Measurements from ENCODE around the gene CCNT1. TPM values are rescaled to one million over a fixed set of nuclear protein-coding genes. Genes with fewer than 3 reads are reported as not detected.
"Not testable (repeated sequence)": the region's sequence is repeated elsewhere in the genome, so short reads cannot be mapped to it uniquely, and the experiment has no call there.

The CCNT1 gene
- total and polyA plus RNA-seq, 2 of the 4 experiments (the other 2 are of a cell fraction) = 9.0 to 74.0 TPM

- H2BK5ac ChIP-seq (ENCODE audit: low read depth, low read length, poor library complexity, severe bottlenecking); H4K20me1 ChIP-seq (ENCODE audit: insufficient read depth, low read length); H2BK20ac ChIP-seq (ENCODE audit: low read depth, low read length); H2BK120ac ChIP-seq (ENCODE audit: low read depth, low read length); H3K4me3 ChIP-seq (ENCODE audit: insufficient read depth, low read depth, low read length); dilution Hi-C loops (cut with HindIII; ENCODE audit: low sequenced_read_pairs, unreplicated experiment); H3K4ac ChIP-seq (ENCODE audit: low read depth, low read length); H2AK5ac ChIP-seq (ENCODE audit: low read depth, low read length); H3K4me1 ChIP-seq (ENCODE audit: control insufficient read depth, insufficient read depth, low read length); CTCF ChIA-PET; H3K4me2 ChIP-seq (ENCODE audit: low read depth, low read length); DNase-seq; H3K18ac ChIP-seq (ENCODE audit: low read depth, low read length); H4K91ac ChIP-seq (ENCODE audit: insufficient read depth, low read depth, low read length); H4K5ac ChIP-seq (ENCODE audit: low read depth, low read length); H2AFZ ChIP-seq (replicated peaks; ENCODE audit: low read length, poor library complexity); H2AK9ac ChIP-seq (replicated peaks; ENCODE audit: low read depth, low read length, poor library complexity); ATAC-seq (ENCODE audit: low read depth); BruUV-seq (replicated peaks); H3K56ac ChIP-seq (ENCODE audit: extremely low read depth, insufficient read depth, low read length); H3K23ac ChIP-seq (ENCODE audit: low read depth, low read length); H3K27me3 ChIP-seq (ENCODE audit: control insufficient read depth, insufficient read depth, low read length); in situ Hi-C loops (cut with MboI; ENCODE audit: low sequenced_read_pairs); H3K9ac ChIP-seq (ENCODE audit: low read depth, low read length); H3K27ac ChIP-seq (ENCODE audit: insufficient read depth, low read length); intact Hi-C loops (cut with micrococcal nuclease); H2BK15ac ChIP-seq (ENCODE audit: low read depth, low read length); POLR2A ChIA-PET (ENCODE audit: unreplicated experiment); H3K14ac ChIP-seq (replicated peaks; ENCODE audit: low read depth, low read length); H4K8ac ChIP-seq (ENCODE audit: low read depth in 2 of 2, low read length in 2 of 2); H3K9me3 ChIP-seq (ENCODE audit: control insufficient read depth, insufficient read depth, low read length); H3K9me1 ChIP-seq (ENCODE audit: insufficient read depth, low read length): not testable (repeated sequence)
- 100% methylated on average over 1 of the region's 7 CpGs; no CpG with 5 or more reads in 1 of the 2 experiments for WGBS, 2 experiments (ENCODE audit: extremely low coverage in 2 of 2, insufficient read length in 1 of 2)
- Histone ChIP-seq H3K79me1 (ENCODE audit: low read depth in 1 of 2, low read length in 2 of 2) (peaks cover 12 to 23% of the 10 kb centered on the region in 2 experiments; a peak in 3 of 4 replicates), H3K36me3 (ENCODE audit: control insufficient read depth, insufficient read depth, low read length) (peaks cover 38% of the 10 kb centered on the region)
These were observed 17.7 kb downstream of the CCNT1 start for GRCh38 chr12:48698822-48699221.
